HepG2 (cell line): Measurements from ENCODE around the gene ISCA1.

Experiments
- HOXA7 ChIP-seq: sonication (generic); formaldehyde crosslinking; IDR thresholded peaks from 2 replicates; pipeline ENCODE4 v1.8.1; 2022; ENCODE audit warnings: mild to moderate bottlenecking, missing genetic modification reagents, moderate library complexity
- JUND ChIP-seq: sonication (generic); formaldehyde crosslinking; IDR thresholded peaks from 2 replicates; pipeline ENCODE4 v1.8.0; 2022; ENCODE audit warnings: mild to moderate bottlenecking, missing genetic modification reagents
- PHF21A ChIP-seq: sonication (generic); formaldehyde crosslinking; IDR thresholded peaks from 2 replicates; pipeline ENCODE4 v1.5.0; 2020; ENCODE audit warnings: mild to moderate bottlenecking, missing genetic modification reagents
- RBAK ChIP-seq: sonication (generic); formaldehyde crosslinking; IDR thresholded peaks from 2 replicates; pipeline ENCODE4 v1.5.1; 2020; ENCODE audit warnings: mild to moderate bottlenecking, missing genetic modification reagents
- SIN3A ChIP-seq: IDR thresholded peaks from 2 replicates; pipeline ENCODE4 v1.6.1; 2011; ENCODE audit warnings: low read depth, mild to moderate bottlenecking, control low read depth, low read length, borderline replicate concordance
- TAF1 ChIP-seq: sonication (generic); formaldehyde crosslinking; IDR thresholded peaks from 2 replicates; pipeline ENCODE4 v1.4.0; 2020; ENCODE audit warnings: missing genetic modification reagents
- ZBTB49 ChIP-seq: sonication (generic); formaldehyde crosslinking; IDR thresholded peaks from 2 replicates; pipeline ENCODE4 v1.4.0; 2020; ENCODE audit warnings: missing genetic modification reagents, borderline replicate concordance
- ZFP36 ChIP-seq: fragments of 150-350 bp; IDR thresholded peaks from 2 replicates; pipeline ENCODE4 v1.6.1; 2018; ENCODE audit warnings: borderline replicate concordance, low read length, low read depth; ENCODE audit not compliant: partially characterized antibody
- ZNF281 ChIP-seq: sonication (generic); formaldehyde crosslinking; IDR thresholded peaks from 2 replicates; pipeline ENCODE4 v1.4.0; 2020; ENCODE audit warnings: missing genetic modification reagents, borderline replicate concordance
- ZNF574 ChIP-seq: sonication (generic); formaldehyde crosslinking; IDR thresholded peaks from 2 replicates; pipeline ENCODE4 v1.4.0; 2020; ENCODE audit warnings: missing genetic modification reagents
- TF ChIP-seq, protein P1 (sequence below): sonication (generic); formaldehyde crosslinking; IDR thresholded peaks from 2 replicates; pipeline ENCODE4 v1.4.0; 2020; ENCODE audit warnings: missing genetic modification reagents
- TF ChIP-seq, protein P2 (sequence below): sonication (generic); formaldehyde crosslinking; IDR thresholded peaks from 2 replicates; pipeline ENCODE4 v1.5.0; 2020; ENCODE audit warnings: mild to moderate bottlenecking, missing genetic modification reagents, moderate library complexity
- TF ChIP-seq, protein P3 (sequence below): sonication (generic); formaldehyde crosslinking; IDR thresholded peaks from 2 replicates; pipeline ENCODE4 v1.5.1; 2020; ENCODE audit warnings: mild to moderate bottlenecking, missing genetic modification reagents

DNA sequence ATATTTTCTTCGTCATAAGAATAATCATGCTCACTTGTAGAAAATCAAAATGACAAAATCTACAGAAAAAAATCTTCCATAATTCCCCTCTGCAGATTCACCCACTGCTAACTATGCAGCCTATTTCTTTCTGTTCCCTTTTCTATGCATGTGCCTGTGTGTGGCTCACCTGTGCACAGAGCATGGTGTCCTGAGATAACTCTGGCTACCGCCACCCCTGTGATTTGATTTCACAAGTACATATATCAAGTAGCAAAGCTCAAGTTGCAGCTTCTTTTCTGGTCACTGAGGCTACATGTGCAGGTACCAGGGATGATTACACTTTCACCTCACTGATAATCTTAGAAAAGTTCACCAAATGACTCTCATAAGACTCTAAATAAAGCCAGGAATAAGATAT is 18.4 kb upstream of the ISCA1 start:
- TF ChIP-seq RBAK (no peak), HOXA7 (no peak), SIN3A (no peak), PHF21A (no peak), ZNF281 (CRISPR knock-in tag) (no peak), ZNF574 (no peak), JUND (CRISPR knock-in tag) (no peak), TAF1 (CRISPR knock-in tag) (no peak), ZBTB49 (CRISPR knock-in tag) (no peak), ZFP36 (no peak)
- TF ChIP-seq, protein P1, sequence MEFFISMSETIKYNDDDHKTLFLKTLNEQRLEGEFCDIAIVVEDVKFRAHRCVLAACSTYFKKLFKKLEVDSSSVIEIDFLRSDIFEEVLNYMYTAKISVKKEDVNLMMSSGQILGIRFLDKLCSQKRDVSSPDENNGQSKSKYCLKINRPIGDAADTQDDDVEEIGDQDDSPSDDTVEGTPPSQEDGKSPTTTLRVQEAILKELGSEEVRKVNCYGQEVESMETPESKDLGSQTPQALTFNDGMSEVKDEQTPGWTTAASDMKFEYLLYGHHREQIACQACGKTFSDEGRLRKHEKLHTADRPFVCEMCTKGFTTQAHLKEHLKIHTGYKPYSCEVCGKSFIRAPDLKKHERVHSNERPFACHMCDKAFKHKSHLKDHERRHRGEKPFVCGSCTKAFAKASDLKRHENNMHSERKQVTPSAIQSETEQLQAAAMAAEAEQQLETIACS = no peak
- TF ChIP-seq, protein P2, sequence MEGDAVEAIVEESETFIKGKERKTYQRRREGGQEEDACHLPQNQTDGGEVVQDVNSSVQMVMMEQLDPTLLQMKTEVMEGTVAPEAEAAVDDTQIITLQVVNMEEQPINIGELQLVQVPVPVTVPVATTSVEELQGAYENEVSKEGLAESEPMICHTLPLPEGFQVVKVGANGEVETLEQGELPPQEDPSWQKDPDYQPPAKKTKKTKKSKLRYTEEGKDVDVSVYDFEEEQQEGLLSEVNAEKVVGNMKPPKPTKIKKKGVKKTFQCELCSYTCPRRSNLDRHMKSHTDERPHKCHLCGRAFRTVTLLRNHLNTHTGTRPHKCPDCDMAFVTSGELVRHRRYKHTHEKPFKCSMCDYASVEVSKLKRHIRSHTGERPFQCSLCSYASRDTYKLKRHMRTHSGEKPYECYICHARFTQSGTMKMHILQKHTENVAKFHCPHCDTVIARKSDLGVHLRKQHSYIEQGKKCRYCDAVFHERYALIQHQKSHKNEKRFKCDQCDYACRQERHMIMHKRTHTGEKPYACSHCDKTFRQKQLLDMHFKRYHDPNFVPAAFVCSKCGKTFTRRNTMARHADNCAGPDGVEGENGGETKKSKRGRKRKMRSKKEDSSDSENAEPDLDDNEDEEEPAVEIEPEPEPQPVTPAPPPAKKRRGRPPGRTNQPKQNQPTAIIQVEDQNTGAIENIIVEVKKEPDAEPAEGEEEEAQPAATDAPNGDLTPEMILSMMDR (CRISPR knock-in tag) = no peak
- TF ChIP-seq, protein P3, sequence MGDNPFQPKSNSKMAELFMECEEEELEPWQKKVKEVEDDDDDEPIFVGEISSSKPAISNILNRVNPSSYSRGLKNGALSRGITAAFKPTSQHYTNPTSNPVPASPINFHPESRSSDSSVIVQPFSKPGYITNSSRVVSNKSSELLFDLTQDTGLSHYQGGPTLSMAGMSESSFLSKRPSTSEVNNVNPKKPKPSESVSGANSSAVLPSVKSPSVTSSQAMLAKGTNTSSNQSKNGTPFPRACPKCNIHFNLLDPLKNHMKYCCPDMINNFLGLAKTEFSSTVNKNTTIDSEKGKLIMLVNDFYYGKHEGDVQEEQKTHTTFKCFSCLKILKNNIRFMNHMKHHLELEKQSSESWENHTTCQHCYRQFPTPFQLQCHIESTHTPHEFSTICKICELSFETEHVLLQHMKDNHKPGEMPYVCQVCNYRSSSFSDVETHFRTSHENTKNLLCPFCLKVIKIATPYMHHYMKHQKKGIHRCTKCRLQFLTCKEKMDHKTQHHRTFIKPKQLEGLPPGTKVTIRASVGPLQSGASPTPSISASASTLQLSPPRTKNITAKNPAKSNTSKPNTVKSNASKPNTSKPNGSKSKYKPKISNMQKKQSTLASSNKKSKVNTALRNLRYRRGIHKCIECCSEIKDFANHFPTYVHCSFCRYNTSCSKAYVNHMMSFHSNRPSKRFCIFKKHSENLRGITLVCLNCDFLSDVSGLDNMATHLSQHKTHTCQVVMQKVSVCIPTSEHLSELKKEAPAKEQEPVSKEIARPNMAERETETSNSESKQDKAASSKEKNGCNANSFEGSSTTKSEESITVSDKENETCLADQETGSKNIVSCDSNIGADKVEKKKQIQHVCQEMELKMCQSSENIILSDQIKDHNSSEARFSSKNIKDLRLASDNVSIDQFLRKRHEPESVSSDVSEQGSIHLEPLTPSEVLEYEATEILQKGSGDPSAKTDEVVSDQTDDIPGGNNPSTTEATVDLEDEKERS (CRISPR knock-in tag) = no peak
